ENCODE measurements around the gene YIPF3.

- TF ChIP-seq NFRKB (IDR thresholded peaks at IDR 0.05) (no peak), ARNT (IDR thresholded peaks at IDR 0.05) (no peak), SP1 (IDR thresholded peaks at IDR 0.05) (no peak), FOXK2 (IDR thresholded peaks at IDR 0.05) (no peak), ELF4 (IDR thresholded peaks at IDR 0.05) (no peak)
Observed at GRCh38 chr6:43494321-43494720, 22.4 kb downstream of the YIPF3 start.
